Sigmoid colon (tissue), 4 donors: Measurements from ENCODE around the gene SLC38A8.

Source experiments
- POLR2AphosphoS5 ChIP-seq, 4 donors: sonication (generic); formaldehyde crosslinking; IDR thresholded peaks; one replicate each; pipeline ENCODE4 v1.6.1; 2017; ENCODE audit warnings: antibody characterized with exemption in 4 of 4
- TF ChIP-seq, protein P1 (sequence below), 4 experiments: fragments of 450-650 bp in 3 of 4; fragments of 200-600 bp in 1 of 4; IDR thresholded peaks; one replicate each; pipeline ENCODE4 v1.5.1; 2016 to 2019; ENCODE audit warnings: antibody characterized with exemption in 4 of 4, mild to moderate bottlenecking in 3 of 4, moderate library complexity in 2 of 4

DNA sequence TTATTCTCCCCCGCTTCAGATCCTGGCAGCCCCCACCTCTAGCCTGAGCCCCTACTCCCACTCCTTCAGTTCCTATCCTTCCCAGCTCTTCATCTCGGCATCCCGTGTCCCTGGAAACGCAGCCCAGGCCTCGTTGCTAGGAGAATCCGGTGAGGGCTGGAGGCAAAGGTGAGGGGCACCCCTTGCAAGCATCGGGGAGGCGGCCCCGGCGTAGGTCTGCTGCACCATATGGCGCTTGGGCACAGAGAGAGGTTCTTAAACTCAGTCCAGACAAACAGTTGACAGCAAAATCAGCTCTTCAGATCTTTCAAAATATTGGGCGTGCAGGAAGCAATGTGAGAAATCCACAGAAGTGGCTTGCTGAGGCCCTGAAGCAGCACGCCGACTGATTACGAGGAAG lies 15.0 kb downstream of the SLC38A8 start:
- TF ChIP-seq, protein P1, sequence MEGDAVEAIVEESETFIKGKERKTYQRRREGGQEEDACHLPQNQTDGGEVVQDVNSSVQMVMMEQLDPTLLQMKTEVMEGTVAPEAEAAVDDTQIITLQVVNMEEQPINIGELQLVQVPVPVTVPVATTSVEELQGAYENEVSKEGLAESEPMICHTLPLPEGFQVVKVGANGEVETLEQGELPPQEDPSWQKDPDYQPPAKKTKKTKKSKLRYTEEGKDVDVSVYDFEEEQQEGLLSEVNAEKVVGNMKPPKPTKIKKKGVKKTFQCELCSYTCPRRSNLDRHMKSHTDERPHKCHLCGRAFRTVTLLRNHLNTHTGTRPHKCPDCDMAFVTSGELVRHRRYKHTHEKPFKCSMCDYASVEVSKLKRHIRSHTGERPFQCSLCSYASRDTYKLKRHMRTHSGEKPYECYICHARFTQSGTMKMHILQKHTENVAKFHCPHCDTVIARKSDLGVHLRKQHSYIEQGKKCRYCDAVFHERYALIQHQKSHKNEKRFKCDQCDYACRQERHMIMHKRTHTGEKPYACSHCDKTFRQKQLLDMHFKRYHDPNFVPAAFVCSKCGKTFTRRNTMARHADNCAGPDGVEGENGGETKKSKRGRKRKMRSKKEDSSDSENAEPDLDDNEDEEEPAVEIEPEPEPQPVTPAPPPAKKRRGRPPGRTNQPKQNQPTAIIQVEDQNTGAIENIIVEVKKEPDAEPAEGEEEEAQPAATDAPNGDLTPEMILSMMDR (IDR thresholded peaks at IDR 0.05), result no peak
- TF ChIP-seq POLR2AphosphoS5 (IDR thresholded peaks at IDR 0.05), result no peak
